OCI-LY1 (cell line): Measurements from ENCODE around the gene DLK1.

Experiments used
- H2AFZ ChIP-seq: fragments of 200-600 bp; sonication (generic), shearing (Covaris generic); 2 replicates; pipeline ENCODE4 v1.6.0; 2014; ENCODE audit warnings: antibody characterized with exemption, mild to moderate bottlenecking, low read length
- H3F3A ChIP-seq: fragments of 200-600 bp; sonication (generic), shearing (Covaris generic); 2 replicates; pipeline ENCODE4 v1.6.0; 2014; ENCODE audit warnings: mild to moderate bottlenecking, antibody characterized with exemption, low read length, moderate library complexity; ENCODE audit not compliant: insufficient read depth
- H3K27ac ChIP-seq: fragments of 200-600 bp; sonication (generic); 2 replicates; pipeline ENCODE4 v1.5.1; 2014; ENCODE audit warnings: low read length, mixed run types, mild to moderate bottlenecking, low read depth; ENCODE audit not compliant: poor library complexity, severe bottlenecking
- H3K27me3 ChIP-seq: fragments of 200-600 bp; sonication (generic); 2 replicates; pipeline ENCODE4 v1.6.0; 2014; ENCODE audit warnings: antibody characterized with exemption, mild to moderate bottlenecking, low read length, moderate library complexity; ENCODE audit not compliant: insufficient read depth
- H3K36me3 ChIP-seq: fragments of 200-600 bp; sonication (generic); 2 replicates; pipeline ENCODE4 v1.6.1; 2014; ENCODE audit warnings: mild to moderate bottlenecking, antibody characterized with exemption, low read length, moderate library complexity, mixed read lengths; ENCODE audit not compliant: insufficient read depth
- H3K4me1 ChIP-seq: fragments of 200-600 bp; sonication (generic); 2 replicates; pipeline ENCODE4 v1.5.1; 2014; ENCODE audit warnings: mild to moderate bottlenecking, low read length, moderate library complexity; ENCODE audit not compliant: insufficient read depth, severe bottlenecking
- H3K4me2 ChIP-seq: fragments of 200-600 bp; sonication (generic), shearing (Covaris generic); 2 replicates; pipeline ENCODE4 v1.6.1; 2014; ENCODE audit warnings: low read length
- H3K4me3 ChIP-seq: fragments of 200-600 bp; sonication (generic); 2 replicates; pipeline ENCODE4 v1.5.1; 2014; ENCODE audit warnings: low read length, low read depth, mild to moderate bottlenecking, mixed read lengths; ENCODE audit not compliant: poor library complexity, severe bottlenecking
- H3K79me2 ChIP-seq: fragments of 200-600 bp; shearing (Covaris generic); 2 replicates; pipeline ENCODE4 v1.6.1; 2016; ENCODE audit warnings: mixed run types, low read length, mixed read lengths; ENCODE audit not compliant: insufficient read depth
- H3K9ac ChIP-seq: fragments of 200-600 bp; sonication (generic), shearing (Covaris generic); 2 replicates; pipeline ENCODE4 v1.6.1; 2014; ENCODE audit warnings: mild to moderate bottlenecking, low read length, mixed read lengths
- H3K9me2 ChIP-seq: fragments of 200-600 bp; sonication (generic), shearing (Covaris generic); 2 replicates; pipeline ENCODE4 v1.6.1; 2014; ENCODE audit warnings: low read depth, mild to moderate bottlenecking, low read length, mixed read lengths
- H3K9me3 ChIP-seq: fragments of 200-600 bp; shearing (Covaris generic); 2 replicates; pipeline ENCODE4 v1.6.1; 2014; ENCODE audit warnings: low read length, mixed read lengths
- H4K20me1 ChIP-seq: fragments of 200-600 bp; sonication (generic), shearing (Covaris generic); 2 replicates; pipeline ENCODE4 v1.6.0; 2016; ENCODE audit warnings: mild to moderate bottlenecking, low read length; ENCODE audit not compliant: insufficient read depth
- EZH2 ChIP-seq: fragments of 200-600 bp; sonication (generic), shearing (Covaris generic); IDR thresholded peaks from 2 replicates; pipeline ENCODE4 v1.8.0; 2017; ENCODE audit warnings: borderline replicate concordance, mixed run types, mild to moderate bottlenecking, antibody characterized with exemption, low read length, moderate library complexity, mixed read lengths
- TF ChIP-seq, protein P1 (sequence below): fragments of 200-600 bp; sonication (generic), shearing (Covaris generic); IDR thresholded peaks from 2 replicates; pipeline ENCODE4 v1.5.1; 2017; ENCODE audit warnings: mild to moderate bottlenecking, antibody characterized with exemption, low read length, moderate library complexity, mixed read lengths

The DLK1 gene

DNA sequence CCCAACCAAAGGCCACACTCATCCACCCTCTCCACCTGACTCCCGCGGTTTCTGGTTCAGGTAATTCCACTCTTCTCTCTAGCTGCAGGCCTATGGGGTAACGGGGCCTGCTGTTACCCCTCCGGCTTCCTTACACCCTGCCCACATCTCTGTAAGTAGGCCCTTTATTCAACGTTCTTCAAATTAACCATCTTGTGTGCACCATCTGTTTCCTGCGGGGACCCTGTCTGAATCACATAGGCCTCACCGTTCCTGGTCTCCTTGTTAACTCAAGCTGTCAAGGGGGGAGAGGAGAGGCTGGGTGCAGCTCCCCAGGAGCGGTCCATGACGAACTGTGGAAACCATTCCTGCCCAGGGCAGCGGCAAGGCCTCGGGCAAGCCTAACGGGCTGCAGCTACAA is 9.3 kb upstream of the DLK1 start:
- Histone ChIP-seq H3K79me2 (no peaks in the 10 kb centered on the region), H2AFZ (no peak overlapping the region), H3K9ac (no peak overlapping the region), H3F3A (no peaks in the 10 kb centered on the region), H3K4me1 (no peaks in the 10 kb centered on the region), H3K36me3 (no peaks in the 10 kb centered on the region), H3K9me2 (no peaks in the 10 kb centered on the region), H3K4me3 (no peak overlapping the region), H3K27me3 (peaks cover 6% of the 10 kb centered on the region; the same call in 1 of the 2 replicates), H3K27ac (no peak overlapping the region), H4K20me1 (no peaks in the 10 kb centered on the region), H3K4me2 (no peak overlapping the region), H3K9me3 (no peaks in the 10 kb centered on the region)
- no peak for TF ChIP-seq EZH2
- TF ChIP-seq, protein P1, sequence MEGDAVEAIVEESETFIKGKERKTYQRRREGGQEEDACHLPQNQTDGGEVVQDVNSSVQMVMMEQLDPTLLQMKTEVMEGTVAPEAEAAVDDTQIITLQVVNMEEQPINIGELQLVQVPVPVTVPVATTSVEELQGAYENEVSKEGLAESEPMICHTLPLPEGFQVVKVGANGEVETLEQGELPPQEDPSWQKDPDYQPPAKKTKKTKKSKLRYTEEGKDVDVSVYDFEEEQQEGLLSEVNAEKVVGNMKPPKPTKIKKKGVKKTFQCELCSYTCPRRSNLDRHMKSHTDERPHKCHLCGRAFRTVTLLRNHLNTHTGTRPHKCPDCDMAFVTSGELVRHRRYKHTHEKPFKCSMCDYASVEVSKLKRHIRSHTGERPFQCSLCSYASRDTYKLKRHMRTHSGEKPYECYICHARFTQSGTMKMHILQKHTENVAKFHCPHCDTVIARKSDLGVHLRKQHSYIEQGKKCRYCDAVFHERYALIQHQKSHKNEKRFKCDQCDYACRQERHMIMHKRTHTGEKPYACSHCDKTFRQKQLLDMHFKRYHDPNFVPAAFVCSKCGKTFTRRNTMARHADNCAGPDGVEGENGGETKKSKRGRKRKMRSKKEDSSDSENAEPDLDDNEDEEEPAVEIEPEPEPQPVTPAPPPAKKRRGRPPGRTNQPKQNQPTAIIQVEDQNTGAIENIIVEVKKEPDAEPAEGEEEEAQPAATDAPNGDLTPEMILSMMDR, result no peak

DNA sequence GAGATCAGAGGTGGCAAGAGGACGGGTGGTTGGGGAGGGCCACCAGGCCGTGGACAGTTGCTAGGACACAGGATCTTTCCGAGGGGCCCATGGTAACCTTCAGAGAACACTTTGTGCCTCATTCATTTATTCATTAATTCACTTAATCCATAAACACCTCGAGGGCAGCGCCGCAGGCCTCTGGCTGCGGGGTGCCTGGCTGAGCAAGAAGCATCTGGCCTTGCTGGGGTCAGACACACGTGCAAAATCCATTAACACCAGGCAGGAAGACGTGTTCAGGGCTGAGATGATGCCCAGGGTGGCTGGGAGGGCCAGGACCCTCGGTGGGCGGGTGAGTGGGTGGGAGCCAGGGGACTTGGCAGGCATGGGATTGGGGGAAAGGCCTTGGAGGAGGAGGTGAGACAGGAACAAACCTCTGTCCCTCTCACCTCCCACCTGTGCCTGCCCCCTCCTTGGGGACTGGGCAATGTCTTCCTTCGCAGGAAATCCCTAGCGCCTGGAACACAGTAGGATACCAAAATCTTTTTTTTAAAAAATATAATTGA is 6.6 kb upstream of the DLK1 start:
- H3K79me2 ChIP-seq, result no peaks in the 10 kb centered on the region
- H3K27ac ChIP-seq, result no peak overlapping the region
- no peak for TF ChIP-seq EZH2
- TF ChIP-seq, protein P1, result no peak
- H3K9me2 ChIP-seq, result no peaks in the 10 kb centered on the region
- H3K4me3 ChIP-seq, result no peak overlapping the region
- no peak overlapping the region for H3K4me2 ChIP-seq
- H3K9ac ChIP-seq, result no peak overlapping the region
- H3K27me3 ChIP-seq, result peaks cover 6% of the 10 kb centered on the region; the same call in 1 of the 2 replicates
- no peaks in the 10 kb centered on the region for H4K20me1 ChIP-seq
- H3K9me3 ChIP-seq, result no peaks in the 10 kb centered on the region
- no peak overlapping the region for H2AFZ ChIP-seq
- no peaks in the 10 kb centered on the region for H3F3A ChIP-seq
- no peaks in the 10 kb centered on the region for H3K36me3 ChIP-seq
- no peaks in the 10 kb centered on the region for H3K4me1 ChIP-seq

DNA sequence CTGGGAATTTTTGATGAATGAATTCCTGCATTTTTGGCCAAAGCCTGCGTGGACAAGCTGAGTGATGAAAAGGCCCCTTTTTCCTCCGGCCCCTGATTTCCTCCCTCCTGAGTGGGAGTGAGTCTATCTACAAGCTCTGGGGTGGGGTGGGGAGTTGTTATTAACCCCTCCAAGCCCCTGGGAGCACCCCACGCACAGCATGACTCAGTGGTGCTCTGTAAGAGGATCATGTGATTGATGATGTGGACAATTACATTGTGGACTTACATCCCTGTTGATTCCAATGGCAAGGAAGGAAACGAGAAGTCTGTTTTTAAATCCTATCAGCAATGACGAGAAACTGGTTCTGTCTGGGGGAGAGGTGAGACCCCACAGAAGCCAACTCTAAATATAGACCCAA is 5.1 kb upstream of the DLK1 start:
- no peak for TF ChIP-seq EZH2
- TF ChIP-seq, protein P1, result no peak
- no peaks in the 10 kb centered on the region for H3K36me3 ChIP-seq
- H4K20me1 ChIP-seq, result no peaks in the 10 kb centered on the region
- H3K9me3 ChIP-seq, result no peaks in the 10 kb centered on the region
- H3K4me3 ChIP-seq, result no peak overlapping the region
- no peaks in the 10 kb centered on the region for H3K9me2 ChIP-seq
- no peak overlapping the region for H3K9ac ChIP-seq
- H3K4me1 ChIP-seq, result no peaks in the 10 kb centered on the region
- no peak overlapping the region for H3K27ac ChIP-seq
- no peak overlapping the region for H3K4me2 ChIP-seq
- H3F3A ChIP-seq, result no peaks in the 10 kb centered on the region
- H2AFZ ChIP-seq, result no peak overlapping the region
- H3K27me3 ChIP-seq, result no peaks in the 10 kb centered on the region
- no peaks in the 10 kb centered on the region for H3K79me2 ChIP-seq
